Activated CD4-positive, alpha-beta T cell treated with anti-CD3 and anti-CD28 coated beads for 24 hours (primary cell): Measurements from ENCODE around the gene DENND1A.
"Not testable (repeated sequence)": the region's sequence is repeated elsewhere in the genome, so short reads cannot be mapped to it uniquely, and the experiment has no call there.

Experiments used
- DNase-seq, 2 donors: peaks; one replicate each; pipeline ENCODE4 v3.0.0-alpha.2; 2020; ENCODE audit warnings: low read depth in 2 of 2

DENND1A gene

DNA sequence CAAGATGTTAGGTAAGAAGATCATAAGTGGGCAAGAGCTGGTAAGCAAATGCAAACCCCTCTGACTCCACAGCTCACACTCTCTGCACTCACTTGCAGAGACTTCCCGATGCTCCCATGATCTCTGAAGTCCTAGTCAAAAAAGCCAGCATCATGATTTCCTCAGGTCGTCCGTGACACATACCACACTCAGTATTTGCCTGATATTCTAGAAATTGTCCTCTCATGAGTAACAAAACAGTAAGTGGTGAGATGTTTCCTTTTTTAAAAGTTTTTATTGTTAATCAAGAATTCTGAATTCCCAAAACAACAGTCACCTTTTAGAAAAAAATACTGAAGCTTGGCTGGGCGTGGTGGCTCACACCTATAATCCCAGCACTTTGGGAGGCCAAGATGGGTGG lies 194.6 kb downstream of the DENND1A start:
- no peak for DNase-seq

DNA sequence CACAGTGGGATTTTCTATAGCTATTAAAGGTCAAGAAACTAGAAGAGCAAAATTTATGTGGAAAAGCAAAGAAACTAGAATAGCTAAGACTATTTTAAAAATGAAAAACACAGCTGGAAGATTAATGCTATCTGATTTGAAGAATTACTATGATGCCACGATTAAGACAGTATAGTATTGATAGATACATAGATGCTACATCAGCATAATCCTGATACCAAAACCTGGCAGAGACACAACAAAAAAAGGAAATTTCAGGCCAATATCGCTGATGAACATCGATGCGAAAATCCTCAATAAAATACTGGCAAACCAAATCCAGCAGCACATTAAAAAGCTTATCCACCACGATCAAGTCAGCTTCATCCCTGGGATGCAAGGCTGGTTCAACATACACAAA lies 201.4 kb downstream of the DENND1A start:
- DNase-seq: not testable (repeated sequence)

DNA sequence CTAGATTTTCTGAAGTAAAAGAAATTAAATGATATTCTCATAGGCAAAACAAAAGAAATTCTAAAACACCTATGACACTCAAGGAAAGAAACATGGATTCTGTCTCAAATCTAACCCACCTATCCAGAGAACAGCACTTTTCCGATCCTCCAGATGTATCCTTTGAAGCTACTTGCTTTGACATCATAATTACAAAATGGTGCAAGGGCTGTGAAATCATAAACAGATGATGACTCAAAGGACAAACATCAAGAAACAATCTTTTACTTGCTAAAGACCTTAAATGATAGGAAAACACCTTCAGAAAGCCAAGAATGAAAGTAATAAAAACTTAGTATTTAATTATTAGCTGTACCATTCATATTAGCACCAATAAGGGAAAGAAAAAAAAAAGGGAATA lies 202.6 kb downstream of the DENND1A start:
- no peak for DNase-seq

DNA sequence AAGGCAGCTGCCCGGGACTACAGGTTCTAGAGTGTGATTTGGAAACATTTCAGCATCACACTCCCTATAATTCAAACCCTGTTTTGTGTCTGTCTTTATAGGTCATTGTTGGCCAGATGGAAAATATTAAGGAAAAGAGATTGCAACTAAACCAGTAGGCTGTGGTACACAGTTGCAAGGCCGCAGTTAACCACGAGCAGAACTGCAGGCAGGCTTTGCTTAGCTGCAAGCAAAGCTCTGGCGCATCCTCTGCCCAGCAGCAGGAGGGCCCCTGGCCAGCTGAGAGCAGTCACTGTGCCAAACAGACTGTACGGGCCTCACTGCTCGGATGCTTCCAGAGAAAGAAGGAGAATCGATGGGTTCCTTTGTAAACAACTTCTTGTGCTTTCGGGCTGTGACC lies 204.5 kb downstream of the DENND1A start:
- DNase-seq: no peak

DNA sequence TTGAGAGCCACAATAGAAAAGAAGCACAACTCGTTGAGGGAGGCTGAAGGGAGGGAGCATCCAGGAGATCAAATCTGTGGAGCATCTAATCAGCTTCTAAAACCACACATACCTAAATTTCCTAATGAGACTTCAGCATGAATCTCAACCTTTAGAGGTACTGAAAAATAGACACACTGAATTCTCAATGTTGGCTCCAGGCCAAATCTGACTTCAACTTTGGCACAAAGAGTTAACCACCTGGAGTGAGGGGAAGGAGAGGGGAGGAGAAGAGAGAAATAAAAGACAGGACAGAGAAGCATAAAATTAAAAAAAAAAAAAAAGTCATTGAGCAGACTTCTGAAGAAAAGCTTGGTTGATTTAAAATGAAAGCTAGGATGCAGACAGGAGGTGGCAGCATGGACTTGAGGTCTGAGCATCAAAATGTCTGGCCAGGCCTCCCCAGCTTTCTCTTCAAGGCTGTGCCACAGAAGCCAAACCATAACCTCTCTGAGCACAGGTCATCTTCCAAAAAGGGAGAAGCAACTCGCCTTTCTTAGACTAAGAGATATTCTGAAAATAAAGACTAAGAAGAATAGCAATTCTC lies 205.6 kb downstream of the DENND1A start:
- no peak for DNase-seq

DNA sequence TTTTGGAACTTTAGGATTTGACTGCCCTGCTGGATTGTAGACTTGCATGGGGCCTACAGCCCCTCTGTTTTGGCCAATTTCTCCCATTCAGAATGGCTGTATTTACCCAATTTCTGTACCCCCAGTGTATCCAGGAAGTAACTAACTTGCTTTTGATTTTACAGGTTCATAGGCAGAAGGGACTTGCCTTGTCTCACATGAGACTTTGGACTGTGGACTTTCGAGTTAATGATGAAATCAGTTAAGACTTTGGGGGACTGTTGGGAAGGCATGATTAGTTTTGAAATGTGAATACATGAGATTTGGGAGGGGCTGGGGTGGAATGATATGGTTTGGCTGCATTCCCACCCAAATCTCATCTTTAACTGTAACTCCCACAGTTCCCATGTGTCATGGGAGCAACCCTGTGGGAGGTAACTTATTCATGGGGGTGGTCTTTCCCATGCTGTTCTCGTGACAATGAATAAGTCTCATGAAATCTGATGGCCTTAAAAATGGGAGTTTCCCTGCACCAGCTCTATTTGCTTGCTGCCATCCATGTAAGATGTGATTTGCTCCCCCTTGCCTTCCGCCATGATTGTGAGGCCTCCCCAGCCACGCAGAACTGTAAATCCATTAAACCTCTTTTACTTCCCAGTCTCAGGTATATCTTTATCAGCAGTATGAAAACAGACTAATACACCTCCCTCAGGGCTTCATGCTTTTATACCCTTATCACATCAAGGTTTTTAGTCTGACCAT lies 206.6 kb downstream of the DENND1A start:
- no peak for DNase-seq

DNA sequence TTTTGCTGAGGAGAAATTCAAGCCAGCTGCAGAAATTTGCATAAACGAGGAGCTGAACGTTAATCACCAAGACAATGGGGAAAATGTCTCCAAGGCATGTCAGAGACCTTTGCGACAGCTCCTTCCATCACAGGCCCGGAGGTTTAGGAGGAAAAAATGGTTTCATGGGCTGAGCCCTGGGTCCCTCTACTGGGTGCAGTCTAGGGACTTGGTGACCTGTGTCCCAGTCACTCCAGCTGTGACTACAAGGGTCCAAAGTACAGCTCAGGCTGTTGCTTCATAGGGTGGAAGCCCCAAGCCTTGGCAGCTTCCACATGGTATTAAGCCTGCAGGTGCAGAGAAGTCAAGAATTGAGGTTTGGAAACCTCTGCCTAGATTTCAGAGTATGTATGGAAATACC lies 207.5 kb downstream of the DENND1A start:
- DNase-seq: no peak

DNA sequence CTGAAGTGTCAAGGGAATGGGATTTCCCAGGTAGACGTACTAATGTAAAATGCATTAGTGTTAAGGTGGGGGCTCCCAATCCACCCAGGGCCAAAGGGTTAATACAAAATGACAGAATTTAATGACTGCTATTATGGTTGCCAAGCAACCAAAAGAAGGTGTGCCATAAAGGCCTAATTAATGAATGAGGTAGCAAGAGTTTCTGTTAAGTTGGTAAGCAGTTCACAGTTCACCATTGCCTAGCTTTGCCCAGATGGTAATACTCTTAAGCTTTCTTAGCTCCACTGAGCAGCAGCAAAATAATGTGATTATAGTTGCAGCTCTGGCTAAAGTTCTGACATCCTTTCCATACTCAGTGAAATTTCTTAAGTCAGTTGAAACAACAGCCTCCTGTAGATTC lies 211.7 kb downstream of the DENND1A start:
- no peak for DNase-seq

DNA sequence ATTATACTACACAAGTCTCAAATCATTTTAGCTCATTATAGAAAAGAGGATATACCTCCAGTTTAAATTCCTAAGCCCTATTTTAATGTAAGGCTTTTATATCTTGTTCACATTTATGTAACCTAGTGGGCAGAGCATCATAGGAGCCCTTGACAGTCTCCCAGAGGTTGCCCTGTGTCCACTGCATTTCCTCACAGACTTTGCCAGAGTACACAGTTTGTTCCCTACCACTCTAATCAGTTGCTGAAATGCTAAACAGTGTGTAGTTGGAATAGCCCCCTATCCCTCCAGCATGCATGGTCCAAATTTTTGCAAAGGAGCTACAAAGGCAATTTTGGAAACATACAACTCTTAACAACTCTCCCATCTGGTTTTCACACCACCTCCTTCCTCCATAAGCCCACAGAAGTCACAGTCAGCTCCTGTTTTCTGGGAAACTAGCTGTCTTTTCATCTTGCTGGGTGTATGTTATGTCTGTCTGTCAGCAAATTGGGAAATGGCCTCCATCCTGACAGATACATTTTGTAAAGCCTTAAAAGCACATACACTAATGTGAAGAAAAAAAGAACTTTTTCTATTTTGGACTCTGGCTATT lies 212.2 kb downstream of the DENND1A start:
- DNase-seq: no peak

DNA sequence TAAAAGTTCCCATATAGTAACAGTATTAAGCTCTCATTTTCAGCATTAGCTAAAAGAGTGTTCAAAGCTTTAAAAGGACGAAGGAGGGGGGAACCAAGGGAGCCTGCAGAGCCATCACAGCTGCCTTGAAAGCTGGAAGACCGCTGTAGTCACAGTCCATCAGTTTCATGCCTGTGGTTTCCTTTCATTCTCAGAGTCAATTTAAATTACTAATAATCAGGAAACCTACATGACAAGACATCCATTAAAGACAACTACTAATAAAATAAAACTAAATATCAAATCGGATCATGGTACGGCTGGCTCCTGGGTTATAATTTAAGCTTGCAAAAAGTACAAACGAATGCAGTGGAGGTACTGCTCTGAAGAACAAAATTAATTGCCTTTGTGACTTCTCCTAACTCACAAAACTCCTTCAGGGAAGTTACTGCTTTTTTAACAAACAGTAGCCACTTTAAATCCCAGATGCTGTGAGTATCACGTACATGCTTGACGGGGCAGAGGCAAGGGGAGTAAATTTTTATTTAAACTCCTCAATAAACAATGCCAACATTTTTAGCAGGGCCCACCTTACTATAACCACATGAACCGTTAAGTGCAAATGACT lies 213.5 kb downstream of the DENND1A start:
- no peak for DNase-seq

DNA sequence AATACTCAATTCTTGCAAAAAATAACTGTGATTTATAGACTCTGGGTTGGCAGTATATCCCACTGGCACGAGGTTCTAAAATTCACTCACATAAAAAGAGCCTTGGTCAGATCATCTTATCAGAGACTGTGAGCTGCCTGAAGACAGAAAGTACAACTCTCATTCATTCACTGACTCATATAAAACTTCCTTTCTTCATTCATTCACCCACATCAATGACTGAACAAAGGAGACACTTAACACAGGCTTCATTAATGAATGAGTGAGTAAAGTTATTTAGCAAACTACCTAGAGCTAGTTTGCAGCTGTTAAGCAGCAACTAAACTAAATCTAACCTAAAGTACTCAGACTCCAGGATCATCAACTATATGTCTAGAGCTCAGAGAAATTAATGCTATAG lies 214.7 kb downstream of the DENND1A start:
- no peak for DNase-seq

DNA sequence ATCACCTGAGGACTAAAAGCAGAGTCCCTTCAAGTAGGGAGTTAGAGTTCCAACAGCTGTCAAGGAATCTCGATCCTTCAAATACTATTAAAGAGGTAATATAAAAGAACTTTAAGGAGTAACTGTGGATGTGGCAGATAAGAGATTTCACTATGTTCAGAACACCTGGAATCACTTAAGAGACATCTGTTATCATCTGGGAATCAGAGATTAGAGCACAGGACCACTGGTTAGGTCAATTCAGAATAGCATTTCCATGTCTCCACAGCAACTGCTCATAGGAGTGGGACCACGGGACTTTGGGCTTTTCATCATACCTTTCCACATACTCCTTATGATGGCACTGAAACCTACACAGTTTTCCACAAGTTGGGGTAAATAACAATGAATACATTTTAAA lies 216.6 kb downstream of the DENND1A start:
- no peak for DNase-seq

DNA sequence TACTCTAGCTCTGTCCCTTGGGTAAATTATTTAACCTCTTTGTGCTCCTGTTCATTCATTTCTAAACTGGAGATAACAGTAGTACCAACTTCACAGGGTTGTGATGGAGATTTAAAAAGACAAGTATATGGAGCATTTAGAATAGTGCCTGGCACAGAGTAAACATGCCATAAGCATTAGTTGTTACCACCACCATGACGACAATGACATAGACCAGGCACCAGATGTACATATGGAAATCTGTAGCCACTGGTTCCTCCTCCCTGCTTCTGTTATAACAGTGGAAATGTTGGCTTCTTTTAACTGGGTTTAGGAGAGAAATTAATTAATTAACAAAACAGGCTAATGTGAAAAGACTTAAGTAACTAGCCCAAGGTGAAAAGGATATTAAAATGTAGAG lies 217.5 kb downstream of the DENND1A start:
- no peak for DNase-seq

DNA sequence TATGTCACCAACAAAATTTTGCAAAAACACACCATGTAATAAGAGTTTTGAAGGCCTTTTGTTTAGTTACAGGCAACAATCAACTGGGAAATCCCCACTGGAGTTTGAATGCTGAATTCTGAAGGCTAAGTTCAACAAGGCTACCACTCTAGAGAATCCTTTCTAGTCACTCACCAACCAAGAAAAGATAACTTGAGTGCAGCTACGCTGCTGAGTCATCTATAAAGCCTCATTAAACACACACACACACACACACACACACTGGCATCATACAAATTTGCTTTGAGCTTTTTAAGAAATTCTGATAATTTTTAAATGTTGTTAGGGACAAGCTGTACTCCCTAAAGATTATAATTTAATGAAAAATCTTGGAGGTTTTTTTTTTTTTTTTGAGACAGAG lies 219.6 kb downstream of the DENND1A start:
- DNase-seq: no peak

DNA sequence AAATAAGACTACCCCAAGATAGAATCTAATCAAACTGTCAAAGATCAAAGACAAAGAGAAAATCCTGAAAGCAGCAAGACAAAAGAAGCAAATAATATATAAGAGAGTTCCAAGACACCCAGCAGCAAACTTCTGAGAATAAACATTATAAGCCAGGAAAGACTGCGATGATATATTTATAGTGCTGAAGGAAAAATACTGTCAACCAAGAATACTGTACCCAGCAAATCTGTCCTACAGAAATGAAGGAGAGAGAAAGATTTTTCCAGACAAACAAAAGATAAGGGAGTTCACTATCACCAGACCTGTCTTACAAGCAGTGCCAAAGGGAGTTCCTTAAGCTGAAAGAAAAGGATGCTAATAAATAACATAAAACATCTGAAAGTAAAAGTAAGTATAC lies 227.4 kb downstream of the DENND1A start:
- DNase-seq: no peak

DNA sequence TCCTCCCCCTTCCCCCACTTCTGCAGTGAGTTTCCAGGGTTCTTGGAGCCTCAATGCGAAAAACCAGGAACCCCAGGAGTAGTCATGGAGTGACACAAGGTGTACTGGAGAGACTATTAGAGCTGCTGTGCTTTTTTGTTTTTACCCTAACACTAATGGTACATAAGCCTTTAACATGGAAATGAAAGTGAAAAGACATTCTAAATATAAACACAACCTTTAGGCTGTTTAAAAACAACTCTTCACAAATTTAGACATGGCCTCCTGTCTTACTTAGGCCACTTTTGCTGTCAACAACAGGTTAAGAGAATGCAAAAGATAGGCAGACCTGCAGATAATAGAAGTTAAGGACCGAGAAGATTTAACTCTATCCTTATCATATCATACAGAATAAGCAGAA lies 232.2 kb downstream of the DENND1A start:
- DNase-seq: no peak

DNA sequence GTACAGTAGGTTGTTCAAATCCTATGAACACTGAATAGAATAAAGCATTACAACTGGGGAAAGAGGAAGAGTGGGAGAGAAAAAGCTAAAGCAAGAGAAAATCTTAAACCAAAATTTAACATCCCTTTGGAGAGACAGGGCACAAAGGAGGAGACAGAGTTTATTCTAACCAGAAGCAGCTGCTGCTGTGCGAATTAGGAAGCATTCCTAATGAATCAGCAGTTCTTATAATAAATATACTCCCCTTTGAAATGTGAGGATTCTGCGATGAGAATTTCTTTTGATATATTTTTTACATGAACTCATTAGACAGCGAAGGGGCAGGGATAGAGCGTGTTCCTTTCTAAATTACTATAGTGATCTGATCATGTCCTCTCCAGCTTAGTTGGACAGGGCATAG lies 233.4 kb downstream of the DENND1A start:
- no peak for DNase-seq

DNA sequence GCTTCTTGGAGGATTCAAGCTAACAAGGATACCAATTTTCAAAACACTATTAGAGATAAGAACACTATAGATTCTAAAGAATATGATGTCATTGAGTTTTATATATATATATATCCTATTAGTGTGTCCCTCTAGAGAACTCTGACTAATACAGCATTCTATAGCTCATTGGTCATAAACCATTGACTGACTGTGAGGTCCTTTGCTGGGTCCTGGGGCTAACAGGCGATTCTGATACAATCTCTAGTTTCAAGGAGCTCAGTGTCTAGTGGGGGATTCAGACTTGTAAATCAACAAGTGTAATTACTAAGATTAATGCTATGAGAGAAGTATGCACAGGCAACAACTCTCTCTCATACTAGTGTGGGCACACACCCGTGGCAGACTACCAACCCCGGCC lies 234.5 kb downstream of the DENND1A start:
- DNase-seq: no peak

DNA sequence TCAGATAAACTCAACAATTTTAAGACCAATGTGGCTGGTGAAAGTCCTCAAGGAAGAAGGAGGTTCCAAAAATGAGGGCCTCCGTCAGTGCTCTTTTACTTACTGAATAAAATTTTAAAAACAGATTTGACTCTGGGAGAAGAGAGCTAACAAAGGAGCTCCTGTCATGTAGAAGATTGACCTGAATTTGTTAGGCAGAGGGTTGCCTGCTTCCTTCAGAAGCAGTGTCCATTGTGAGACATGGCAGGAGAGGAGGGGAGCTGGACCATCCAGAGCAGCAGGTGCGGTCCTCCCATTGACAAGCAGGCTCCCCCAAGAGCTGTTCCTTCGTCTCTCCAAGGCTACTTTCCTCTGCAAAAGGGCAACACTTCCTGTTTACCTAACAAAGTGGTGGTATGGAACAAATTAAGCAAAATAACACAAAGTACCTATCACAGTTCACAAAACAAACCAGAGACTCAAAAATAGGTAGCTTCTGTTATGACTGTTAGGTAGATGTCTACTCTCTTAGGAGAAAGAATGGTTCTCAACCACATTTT lies 238.1 kb downstream of the DENND1A start:
- no peak for DNase-seq

DNA sequence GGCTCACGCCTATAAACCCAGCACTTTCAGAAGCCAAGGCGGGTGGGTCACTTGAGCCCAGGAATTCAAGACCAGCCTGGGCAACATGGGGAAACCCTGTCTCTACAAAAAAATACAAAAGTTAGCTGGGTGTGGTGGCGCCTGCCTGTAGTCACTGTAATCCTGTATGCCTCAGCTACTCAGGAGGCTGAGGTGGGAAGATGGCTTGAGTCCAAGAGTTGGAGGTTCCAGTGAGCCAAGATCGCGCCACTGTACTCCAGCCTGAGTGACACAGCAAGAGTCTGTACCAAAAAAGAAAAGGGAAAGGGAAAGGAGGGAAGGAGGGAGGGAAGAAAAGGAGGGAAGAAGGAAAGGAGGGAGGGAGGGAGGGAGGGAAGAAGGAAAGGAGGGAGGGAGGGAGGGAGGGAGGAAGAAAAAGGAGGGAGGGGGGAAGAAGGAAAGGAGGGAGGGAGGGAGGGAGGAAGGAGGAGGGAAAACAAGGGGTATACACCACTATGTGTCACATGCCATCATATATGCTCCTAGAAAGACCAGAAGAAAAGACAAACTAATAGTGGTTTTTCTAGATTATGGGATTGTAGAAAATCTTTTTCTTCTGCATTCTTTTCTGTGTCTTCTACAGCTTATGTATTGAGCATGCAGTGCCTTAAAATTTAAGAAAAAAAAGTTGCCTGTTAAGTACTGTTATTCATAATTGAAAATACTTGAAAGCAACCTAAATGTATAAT lies 240.1 kb downstream of the DENND1A start:
- no peak for DNase-seq

DNA sequence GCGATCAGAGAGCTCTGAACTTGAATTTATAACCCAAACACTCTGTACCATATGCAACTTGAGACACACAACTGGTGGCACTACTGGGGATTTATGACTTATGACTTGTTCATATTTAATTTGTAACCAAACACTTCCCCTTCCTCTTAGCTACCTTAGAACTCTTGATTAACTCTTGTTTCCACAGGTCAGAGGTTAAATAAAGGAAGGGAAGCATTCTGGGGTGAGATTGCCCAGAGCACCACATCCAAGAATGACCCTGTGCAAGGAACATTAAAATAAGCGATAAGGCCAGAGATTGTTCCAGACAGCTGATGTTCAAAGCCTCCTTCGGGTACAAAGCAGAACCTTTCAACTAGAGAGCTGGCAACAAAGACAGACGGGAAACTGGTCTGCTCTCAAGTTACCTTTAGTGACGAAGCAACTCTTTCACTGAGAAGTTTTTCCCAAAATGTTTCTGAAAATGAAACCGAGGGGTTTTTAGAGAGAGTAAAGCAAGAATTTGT lies 242.6 kb downstream of the DENND1A start:
- DNase-seq: no peak

DNA sequence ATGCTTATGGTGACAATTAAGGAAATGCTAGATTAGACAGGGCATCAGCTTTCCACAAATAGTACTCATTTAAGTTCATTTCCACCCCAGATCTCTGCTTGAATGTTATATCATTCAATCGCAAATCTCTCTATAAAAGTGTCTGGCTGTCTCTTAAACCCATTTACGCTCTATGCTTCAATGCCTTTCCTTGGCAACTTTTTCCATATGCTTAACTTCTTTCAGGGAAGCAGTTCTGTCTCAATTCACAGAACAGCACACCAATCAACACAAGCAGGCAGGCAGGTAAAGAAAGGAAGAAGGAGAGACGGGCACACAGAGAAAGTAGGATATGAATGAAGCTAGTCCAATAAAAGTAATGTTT lies 243.1 kb downstream of the DENND1A start:
- DNase-seq: no peak
